ENCODE data around the gene DPM3. TPM values are rescaled to one million over a fixed set of nuclear protein-coding genes. Genes with fewer than 3 reads are reported as not detected.
"Not testable (repeated sequence)": the region's sequence is repeated elsewhere in the genome, so short reads cannot be mapped to it uniquely, and the experiment has no call there.

The DPM3 gene, protein sequence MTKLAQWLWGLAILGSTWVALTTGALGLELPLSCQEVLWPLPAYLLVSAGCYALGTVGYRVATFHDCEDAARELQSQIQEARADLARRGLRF
- 10 to 100 TPM; 26.4 to 36.9 (median 33.0) TPM for polyA plus RNA-seq (ENCODE audit: insufficient read length in 3 of 3)

DNA sequence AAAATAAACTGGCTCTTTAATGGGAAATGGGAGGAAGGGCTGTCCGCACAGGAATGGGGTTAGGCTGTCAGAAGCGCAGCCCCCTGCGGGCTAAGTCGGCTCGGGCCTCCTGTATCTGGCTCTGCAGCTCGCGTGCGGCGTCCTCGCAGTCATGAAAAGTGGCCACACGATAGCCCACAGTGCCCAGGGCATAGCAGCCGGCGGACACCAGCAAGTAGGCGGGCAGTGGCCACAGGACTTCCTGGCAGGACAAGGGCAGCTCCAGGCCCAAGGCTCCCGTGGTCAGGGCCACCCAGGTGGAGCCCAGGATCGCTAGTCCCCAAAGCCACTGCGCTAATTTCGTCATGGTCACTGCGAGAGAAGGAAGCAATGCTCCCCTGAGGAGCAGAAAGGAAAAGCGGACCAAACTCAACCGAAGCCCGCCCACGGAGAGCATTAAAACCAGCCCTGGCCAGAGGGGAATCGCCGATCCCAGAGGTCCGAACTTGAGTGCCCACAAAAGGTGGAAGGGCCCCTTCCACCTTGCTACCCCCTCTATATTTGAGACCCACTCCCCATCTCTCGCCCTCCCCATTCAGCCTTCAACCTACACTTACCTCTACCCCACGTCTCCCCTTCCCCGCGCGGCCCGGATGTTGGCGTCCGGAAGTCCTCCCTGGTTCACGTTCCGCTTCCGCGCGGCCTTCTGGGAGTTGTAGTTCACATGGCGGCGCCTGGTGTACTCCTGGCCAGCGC lies at the start of gene DPM3:
Gene DPM3, minus strand, starts transcription at position 637 of the 735 bp plus-strand sequence. Its CDS starts 291 bp downstream, at position 346.
- peak in 1 of 3 donors; percentile 66 for DNase-seq (ENCODE audit: low read depth in 3 of 3, low spot score in 2 of 3)

DNA sequence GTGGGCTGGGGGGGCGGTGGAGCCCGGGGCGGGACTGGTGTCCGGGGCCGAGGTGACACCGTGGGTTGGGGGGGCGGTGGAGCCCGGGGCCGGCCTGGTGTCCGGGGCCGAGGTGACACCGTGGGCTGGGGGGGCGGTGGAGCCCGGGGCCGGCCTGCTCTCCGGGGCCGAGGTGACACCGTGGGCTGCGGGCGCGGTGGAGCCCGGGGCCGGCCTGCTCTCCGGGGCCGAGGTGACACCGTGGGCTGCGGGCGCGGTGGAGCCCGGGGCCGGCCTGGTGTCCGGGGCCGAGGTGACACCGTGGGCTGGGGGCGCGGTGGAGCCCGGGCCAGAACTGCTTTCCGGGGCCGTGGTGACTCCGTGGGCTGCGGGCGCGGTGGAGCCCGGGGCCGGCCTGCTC lies 49.6 kb upstream of the DPM3 start:
- not testable (repeated sequence) for DNase-seq (ENCODE audit: low read depth in 3 of 3, low spot score in 2 of 3)

DNA sequence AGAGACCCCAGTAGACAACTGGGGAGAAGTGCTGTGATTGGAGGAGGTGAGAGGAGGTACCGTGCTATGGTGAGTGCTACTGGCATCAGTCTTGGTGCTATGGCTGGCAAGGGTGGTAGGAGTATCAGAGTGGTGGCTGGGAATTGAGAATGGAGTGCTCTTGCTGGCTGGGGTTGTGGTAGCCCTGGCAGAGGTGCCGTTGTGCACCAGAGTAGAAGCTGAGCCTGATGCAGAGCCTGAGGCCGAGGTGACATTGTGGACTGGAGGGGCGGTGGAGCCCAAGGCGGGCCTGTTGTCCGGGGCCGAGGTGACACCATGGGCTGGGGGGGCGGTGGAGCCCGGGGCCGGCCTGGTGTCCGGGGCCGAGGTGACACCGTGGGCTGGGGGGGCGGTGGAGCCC lies 47.9 kb upstream of the DPM3 start:
- no peak for DNase-seq (ENCODE audit: low read depth in 3 of 3, low spot score in 2 of 3)

DNA sequence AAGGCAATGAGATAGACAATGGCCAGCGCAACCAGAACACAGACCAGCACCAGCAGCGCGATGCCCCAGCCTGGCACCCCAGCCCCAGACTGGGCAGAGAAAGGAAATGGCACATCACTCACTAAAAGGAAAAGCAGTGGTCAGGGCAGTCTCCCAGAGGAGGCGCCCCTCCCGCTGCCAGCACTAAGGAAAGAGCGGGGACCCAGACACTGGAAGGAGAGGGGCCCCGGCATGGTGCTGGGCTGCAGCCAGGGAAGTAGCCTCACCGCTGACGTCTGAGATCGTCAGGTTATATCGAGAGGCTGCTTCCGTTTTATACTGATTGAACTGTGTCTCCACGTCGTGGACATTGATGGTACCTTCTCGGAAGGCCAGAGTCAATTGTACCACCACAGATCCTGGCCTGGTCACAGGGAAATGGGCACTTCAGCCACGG lies 47.1 kb upstream of the DPM3 start:
- no peak for DNase-seq (ENCODE audit: low read depth in 3 of 3, low spot score in 2 of 3)

DNA sequence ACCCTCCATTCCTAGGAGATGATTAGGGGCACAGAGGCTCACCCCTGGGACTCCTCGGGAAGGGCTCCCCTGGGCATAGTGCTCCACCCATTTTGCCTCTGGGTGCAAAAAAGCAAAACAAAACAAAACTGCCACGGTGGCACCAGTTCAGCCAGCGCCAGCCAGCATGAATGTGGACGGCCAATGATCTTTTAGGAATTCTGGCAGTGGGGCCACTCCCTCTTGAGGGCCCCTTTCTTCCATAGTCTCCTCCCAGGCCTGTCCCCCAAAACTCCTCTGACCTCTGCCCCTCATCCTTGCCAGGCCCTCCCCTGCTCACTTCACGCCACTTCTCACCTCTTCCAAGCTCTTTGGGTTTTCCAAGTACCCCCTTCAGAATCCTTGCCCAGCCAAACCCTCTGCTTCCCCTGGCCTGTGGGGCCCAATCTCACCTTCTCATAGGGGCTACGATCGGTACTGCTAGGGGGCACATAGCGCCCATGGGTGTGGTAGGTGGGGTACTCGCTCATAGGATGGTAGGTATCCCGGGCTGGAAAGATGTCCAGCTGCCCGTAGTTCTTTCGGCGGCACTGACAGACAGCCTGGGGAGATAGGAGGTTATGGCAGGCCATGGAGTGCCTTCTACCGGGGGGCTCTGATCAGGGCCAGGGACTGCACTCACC lies 46.6 kb upstream of the DPM3 start:
- no peak for DNase-seq (ENCODE audit: low read depth in 3 of 3, low spot score in 2 of 3)

DNA sequence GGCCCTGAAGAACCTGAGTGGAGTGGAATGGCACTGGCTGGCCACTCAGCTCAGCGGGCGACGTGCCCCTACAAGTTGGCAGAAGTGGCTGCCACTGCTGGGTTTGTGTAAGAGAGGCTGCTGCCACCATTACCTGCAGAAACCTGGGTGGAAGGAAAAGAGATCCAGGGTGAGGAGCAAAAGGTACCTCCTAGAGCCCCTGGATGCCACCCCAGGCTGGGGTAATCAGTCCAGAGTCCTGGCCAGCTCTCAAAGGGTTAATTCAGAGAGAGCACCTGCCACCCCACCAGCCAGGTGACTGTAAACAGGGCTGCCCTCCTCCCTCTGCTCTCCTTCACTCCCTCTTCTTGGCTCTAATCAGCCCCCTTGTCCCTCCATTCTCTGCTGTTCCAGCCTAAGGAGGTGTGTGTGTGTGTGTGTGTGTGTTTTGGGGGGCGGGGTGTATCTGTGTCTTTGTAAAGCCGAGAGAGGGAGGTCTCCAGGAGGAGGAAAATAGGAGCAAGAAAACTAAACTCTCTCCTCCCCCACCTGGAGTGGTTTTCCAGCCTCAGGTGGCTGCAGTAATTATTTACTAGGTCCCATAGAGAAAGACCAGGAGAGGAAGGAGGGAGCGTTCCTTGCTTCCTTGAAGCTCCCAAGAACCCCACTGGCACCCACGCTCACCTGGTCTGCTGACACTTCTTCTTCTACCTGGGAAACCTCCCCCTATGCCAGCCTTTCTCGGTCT lies 45.9 kb upstream of the DPM3 start:
- no peak for DNase-seq (ENCODE audit: low read depth in 3 of 3, low spot score in 2 of 3)

DNA sequence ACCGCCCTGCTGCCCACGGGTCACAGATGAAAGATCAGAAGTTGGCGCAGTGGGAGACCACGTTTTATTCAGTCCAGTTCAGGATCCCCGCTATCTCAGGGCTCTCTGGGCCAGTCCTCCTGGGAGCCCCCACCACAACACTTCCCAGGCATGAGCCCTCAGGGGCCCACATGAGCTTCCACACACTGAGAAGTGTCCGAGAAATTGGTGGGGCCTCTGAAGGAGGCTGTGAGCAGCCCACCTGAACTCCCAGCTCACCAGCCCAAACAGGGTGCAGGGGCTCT lies 45.4 kb upstream of the DPM3 start:
- no peak for DNase-seq (ENCODE audit: low read depth in 3 of 3, low spot score in 2 of 3)

DNA sequence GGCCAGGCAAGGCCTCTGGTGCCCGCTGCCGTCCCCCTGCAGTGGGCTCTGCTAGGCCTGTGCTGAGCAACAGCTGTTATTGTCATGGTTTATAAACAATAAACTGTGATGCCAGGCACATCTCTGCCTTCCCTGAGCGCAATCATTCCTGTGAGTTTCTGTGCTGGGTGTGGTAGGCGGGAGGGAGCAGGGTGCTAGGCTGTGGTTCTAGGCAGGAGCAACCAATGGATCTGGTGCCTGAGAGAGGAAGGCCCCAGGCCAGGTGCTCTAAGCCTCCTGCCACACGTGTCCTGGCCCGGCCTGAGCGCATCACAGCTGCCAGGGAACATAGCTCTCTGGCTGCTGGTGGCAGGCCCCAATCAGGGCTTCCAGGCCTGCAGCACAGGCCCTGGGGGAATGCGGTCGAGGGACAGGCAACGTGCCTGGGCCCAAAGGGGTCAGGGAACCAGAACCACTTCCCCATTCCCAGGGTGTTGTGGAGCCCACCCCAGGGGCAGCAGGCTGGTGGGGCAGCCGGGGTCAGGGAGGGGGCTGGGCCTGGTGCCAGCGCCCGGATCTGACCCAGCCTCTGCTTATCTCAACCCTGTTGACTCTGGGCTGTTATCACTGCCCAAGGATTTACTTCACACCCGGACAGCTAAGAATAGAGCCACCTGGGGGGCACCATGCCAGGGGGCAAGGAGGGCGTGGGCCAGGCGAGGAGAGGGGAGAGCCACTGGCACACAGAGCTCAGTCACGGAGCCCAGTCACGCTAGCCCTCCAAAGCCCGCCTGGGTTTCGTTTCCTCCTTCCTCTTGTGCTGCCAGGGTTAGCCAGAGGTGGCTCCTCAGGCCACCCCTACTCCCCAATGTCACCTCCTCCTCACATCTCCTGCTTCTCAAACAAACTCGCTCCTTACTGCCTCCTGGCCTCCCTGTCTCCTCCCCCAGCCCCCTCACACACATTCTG lies 44.8 kb upstream of the DPM3 start:
- DNase-seq (ENCODE audit: low read depth in 3 of 3, low spot score in 2 of 3), result no peak

DNA sequence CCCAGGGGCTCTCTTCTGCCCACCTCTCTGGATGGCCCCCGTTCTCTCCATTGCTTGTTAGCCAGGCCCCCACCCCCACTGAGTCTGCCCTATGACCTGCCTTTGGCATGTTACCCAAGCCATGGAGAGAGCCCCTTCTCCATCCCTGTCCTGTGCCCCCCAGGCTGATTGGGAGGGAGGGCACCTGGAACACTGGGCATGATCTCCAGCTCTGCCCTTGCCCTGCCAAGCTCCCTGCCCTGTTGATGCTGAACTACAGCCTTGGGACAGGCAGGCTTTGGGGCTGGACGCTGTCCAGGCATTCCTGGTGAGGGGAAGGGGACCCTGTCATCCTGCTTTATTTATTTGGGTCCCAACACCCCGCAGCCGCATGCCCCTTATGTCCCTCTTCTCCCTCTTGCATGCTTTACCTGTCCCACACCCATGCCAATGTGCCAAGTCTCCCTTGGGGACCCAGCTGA lies 44.0 kb upstream of the DPM3 start:
- no peak for DNase-seq (ENCODE audit: low read depth in 3 of 3, low spot score in 2 of 3)

DNA sequence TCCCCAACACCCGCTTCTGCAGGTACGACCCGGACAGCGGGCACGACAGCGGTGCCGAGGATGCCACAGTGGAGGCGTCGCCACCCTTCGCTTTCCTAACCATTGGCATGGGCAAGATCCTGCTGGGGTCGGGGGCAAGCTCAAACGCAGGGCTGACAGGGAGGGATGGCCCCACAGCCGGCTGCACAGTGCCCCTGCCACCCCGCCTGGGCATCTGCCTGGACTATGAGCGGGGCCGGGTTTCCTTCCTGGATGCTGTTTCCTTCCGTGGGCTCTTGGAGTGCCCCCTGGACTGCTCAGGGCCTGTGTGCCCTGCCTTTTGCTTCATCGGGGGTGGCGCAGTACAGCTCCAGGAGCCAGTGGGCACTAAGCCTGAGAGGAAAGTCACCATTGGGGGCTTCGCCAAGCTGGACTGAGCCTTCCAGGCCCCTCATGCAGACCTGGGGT lies 43.5 kb upstream of the DPM3 start:
- no peak for DNase-seq (ENCODE audit: low read depth in 3 of 3, low spot score in 2 of 3)

DNA sequence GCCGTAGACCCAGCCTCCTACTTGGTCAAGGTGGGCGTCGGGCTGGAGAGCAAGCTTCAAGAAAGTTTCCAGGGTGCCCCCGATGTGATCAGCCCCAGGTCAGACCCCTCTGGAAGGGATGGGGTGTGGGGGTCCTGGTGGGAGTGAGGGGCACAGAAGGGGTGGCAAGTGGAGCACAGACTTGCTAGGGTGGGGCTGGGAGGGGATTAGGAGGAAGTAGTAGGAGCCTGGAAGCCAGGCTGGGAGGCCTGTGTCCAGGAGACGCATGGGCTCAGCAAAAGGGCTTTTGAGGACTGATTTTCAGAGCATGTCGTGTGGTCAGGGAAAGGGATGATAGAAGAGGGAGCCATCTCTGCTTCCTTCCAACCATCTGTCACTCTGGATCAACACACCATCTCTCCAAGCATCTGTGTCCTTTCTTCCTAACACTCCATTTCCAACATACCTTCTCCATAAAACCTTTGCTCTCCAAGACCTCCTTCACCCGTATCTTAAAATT lies 41.8 kb upstream of the DPM3 start:
- DNase-seq (ENCODE audit: low read depth in 3 of 3, low spot score in 2 of 3), result no peak

DNA sequence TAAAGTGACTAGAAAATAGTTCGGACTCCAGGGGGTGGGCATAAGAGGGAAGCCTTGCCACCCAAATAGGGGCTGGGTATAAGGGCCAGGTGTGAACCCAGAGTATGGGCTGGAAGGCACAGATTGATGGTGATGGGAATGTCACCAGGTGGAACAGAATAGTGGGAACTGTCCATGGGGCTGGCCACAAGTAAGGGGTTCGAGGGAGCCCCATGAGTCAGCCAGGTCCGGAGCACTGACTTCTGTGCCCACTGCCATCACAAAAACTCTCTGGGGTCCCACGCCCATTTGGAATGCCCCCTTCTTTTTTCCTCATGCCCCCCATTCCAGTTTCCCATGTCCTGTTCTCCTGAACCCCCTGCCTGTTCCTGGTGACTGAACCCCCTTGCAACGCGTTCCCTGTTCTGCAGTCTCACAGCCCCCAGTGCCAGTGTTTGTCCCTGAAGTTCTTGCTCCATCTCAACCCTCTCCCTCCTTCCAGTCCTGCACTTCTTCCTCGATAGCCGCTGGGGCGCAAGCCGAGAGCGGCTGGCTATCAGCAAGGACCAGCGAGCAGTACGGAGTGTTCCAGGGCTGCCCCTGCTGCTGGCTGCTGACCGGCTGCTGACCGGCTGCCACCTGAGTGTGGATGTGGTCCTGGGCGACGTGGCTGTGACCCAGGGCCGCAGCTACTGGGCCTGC lies 41.2 kb upstream of the DPM3 start:
- no peak for DNase-seq (ENCODE audit: low read depth in 3 of 3, low spot score in 2 of 3)

DNA sequence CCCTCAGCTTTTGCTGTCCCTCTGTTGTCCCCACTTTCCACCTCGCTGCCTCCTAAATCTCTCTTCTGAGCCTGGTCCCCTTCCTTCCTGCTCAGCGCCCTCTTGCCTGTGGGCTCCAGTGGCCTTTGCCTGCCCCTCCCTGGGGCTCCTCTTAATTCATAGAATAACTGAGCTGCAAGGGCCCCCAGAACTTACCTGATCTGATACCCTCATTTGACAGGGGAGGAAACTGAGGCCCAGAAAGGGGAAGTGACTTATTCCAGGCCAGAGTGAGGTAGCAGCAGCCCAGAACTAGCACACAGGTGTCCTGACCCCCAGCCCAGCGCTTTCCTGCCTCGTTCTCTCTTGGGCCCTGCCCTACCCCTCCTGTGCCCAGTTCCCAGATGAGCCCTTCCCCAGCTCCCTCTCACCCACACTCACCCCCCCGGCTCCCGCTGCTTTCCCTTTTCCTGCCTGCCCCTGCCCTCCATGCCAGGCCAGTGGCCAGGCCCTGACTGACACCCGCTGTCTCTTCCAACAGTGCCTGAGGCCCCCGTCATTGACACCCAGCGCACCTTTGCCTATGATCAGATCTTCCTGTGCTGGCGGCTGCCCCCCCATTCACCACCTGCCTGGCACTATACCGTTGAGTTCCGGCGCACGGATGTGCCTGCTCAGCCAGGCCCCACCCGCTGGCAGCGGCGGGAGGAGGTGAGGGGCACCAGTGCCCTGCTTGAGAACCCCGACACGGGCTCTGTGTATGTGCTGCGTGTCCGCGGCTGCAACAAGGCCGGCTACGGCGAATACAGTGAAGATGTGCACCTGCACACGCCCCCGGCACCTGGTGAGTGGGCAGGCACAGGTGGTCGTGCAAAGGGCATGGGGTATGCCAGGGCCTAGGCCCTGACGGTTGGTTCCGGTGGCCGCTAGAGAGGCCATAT lies 39.0 kb upstream of the DPM3 start:
- DNase-seq (ENCODE audit: low read depth in 3 of 3, low spot score in 2 of 3), result no peak

DNA sequence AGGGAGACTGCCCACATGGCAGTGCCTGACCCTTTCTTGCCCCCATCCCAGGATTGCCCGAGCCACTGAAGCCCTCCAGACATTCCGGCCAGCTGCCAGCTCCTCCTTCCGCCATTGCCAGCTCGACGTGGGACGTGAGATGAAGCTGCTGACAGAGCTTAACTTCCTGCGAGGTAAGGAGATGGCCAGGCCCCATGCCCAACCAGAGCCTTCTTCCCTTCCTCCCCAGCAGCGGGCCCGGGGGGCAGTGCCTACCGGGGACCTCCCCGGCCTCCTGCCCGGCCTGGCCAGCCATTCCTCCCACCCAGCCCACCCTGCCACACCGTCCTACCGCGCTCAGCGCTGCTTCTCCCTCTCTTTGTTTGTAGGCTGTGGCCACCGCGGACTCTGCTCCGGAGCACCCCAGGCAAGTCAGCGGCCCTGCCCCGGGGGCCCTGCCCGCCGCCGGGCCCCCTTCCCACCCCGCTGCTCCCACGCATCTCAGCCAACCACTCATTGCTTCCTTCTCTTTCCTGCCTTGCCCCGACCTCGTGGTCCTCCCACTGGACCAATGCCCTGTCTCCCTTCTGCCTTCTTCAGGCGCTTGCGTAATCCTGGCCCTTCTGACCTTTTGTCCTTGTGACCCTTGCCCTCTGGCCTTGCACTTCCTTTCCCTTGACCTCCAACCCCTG lies 38.2 kb upstream of the DPM3 start:
- DNase-seq (ENCODE audit: low read depth in 3 of 3, low spot score in 2 of 3), result no peak

DNA sequence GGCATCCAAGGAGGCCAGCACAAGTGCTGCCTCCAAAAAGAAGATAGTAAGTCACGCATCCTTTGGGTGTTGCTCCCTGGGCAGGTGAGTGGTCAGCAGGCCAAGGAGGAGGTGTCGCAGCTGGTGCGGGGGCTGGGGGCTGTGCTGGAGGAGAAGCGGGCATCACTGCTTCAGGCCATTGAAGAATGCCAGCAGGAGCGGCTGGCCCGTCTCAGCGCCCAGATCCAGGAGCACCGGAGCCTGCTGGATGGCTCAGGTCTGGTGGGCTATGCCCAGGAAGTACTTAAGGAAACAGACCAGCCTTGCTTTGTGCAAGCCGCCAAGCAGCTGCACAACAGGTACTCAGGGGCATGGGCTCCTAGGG lies 37.6 kb upstream of the DPM3 start:
- DNase-seq (ENCODE audit: low read depth in 3 of 3, low spot score in 2 of 3), result no peak

DNA sequence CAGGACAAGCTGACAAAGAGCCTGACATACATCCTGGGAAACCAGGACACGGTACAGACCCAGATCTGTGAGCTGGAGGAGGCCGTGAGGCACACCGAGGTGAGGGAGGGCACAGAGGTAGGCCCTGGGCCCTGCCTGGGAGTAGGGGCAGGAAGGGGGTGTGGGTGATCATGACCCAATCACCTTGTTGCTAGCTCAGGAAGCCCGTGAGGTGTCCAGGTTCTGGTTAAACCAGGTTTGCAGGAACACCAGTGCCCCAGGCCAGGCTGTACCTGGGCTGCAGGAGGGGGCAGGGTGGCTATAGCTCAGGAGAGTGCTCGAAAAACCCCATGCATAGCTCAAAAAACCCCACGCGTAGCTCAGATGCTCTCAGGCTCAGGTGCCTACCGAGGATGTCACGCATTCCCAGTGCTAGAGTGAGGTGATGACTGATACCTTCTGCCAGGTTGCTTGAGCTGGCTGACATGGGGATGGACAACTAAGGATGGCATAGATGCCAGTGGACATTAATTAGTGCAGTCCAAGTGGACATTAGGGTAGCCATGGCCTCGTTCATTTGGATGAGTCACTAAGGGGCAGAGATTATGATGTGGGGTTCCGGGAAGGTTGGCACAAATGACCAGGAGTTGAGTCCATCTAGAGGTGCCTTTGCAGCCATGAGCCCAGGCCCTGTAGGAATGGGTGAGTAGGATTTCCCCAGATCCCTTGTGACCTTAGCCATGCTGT lies 37.0 kb upstream of the DPM3 start:
- no peak for DNase-seq (ENCODE audit: low read depth in 3 of 3, low spot score in 2 of 3)

DNA sequence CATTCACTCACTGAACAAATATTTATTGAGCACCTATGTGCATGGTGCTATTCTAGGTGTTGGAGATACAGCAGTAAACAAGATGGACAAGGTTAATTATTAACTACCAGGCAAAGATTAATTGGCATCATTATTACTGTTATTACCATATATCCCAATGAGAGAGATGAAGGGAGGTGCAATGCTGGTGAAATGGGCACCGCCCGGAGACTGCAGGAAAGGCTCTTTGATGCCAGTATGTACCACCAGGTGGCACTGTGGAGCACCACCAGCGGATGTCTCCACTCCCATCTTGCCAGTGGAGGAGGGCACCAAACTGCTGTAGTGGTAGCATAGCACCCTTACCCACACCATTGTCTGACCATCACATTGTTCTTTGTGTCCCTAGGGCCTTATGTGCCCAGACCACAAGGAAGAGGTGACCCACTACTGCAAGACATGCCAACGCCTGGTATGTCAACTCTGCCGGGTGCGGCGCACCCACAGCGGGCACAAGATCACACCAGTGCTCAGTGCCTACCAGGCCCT lies 36.3 kb upstream of the DPM3 start:
- no peak for DNase-seq (ENCODE audit: low read depth in 3 of 3, low spot score in 2 of 3)

Measured in right renal cortex interstitium (tissue), 3 donors.